HepG2 (cell line): ENCODE results near the gene CST4. TPM values are rescaled to one million over a fixed set of nuclear protein-coding genes. Genes with fewer than 3 reads are reported as not detected.
A peak's percentile ranks its signal among the peaks of the same experiment; 100 is the strongest.

Source experiments
- BRD4 ChIP-seq: sonication (generic); formaldehyde crosslinking; IDR thresholded peaks from 2 replicates; pipeline ENCODE4 v1.4.0; 2020; ENCODE audit warnings: missing genetic modification reagents
- FOXK2 ChIP-seq: fragments of 450-650 bp; IDR thresholded peaks from 2 replicates; pipeline ENCODE4 v1.6.1; 2016
- GTF2F1 ChIP-seq: fragments of 150-350 bp; IDR thresholded peaks from 2 replicates; pipeline ENCODE4 v1.6.1; 2014; ENCODE audit warnings: low read length
- HMGA1 ChIP-seq: sonication (generic); formaldehyde crosslinking; conservative IDR thresholded peaks from 2 replicates; pipeline ENCODE4 v1.4.0; 2020; ENCODE audit warnings: missing genetic modification reagents
- MAZ ChIP-seq, 2 experiments: sonication (generic) in 1 of 2; formaldehyde crosslinking in 1 of 2; IDR thresholded peaks; 2 replicates each; pipeline versions ENCODE4 v1.5.0 to v1.6.1; 2012 to 2020; ENCODE audit warnings: low read depth in 2 of 2, mild to moderate bottlenecking in 2 of 2, borderline replicate concordance in 1 of 2, improper control_type of control experiment in 1 of 2, low read length in 1 of 2, missing genetic modification reagents in 1 of 2, moderate library complexity in 1 of 2
- NR2C2 ChIP-seq: sonication (generic); formaldehyde crosslinking; IDR thresholded peaks from 2 replicates; pipeline ENCODE4 v1.4.0; 2020; ENCODE audit warnings: missing genetic modification reagents, mild to moderate bottlenecking, moderate library complexity, borderline replicate concordance
- POLR2AphosphoS2 ChIP-seq: IDR thresholded peaks from 2 replicates; pipeline ENCODE4 v1.6.1; 2011; ENCODE audit warnings: low read depth, low read length, improper control_type of control experiment
- RFXAP ChIP-seq: sonication (generic); formaldehyde crosslinking; IDR thresholded peaks from 2 replicates; pipeline ENCODE4 v1.4.0; 2020; ENCODE audit warnings: missing genetic modification reagents, borderline replicate concordance
- SMARCC2 ChIP-seq: fragments of 450-650 bp; IDR thresholded peaks from 2 replicates; pipeline ENCODE4 v1.6.1; 2017; ENCODE audit warnings: antibody characterized with exemption, mild to moderate bottlenecking
- TBL1XR1 ChIP-seq: fragments of 150-350 bp; IDR thresholded peaks from 2 replicates; pipeline ENCODE4 v1.6.1; 2014; ENCODE audit warnings: borderline replicate concordance, low read length; ENCODE audit not compliant: partially characterized antibody
- THYN1 ChIP-seq: sonication (generic); formaldehyde crosslinking; IDR thresholded peaks from 2 replicates; pipeline ENCODE4 v1.8.1; 2023; ENCODE audit warnings: low read depth, mild to moderate bottlenecking, moderate library complexity, missing genetic modification reagents, borderline replicate concordance
- ZFX ChIP-seq: sonication (generic); formaldehyde crosslinking; IDR thresholded peaks from 2 replicates; pipeline ENCODE4 v1.4.0; 2020; ENCODE audit warnings: mild to moderate bottlenecking, low read depth, missing genetic modification reagents, moderate library complexity
- ZNF274 ChIP-seq: sonication (generic); formaldehyde crosslinking; IDR thresholded peaks from 2 replicates; pipeline ENCODE4 v1.5.1; 2020; ENCODE audit warnings: mild to moderate bottlenecking, missing genetic modification reagents
- ZNF329 ChIP-seq: sonication (generic); formaldehyde crosslinking; IDR thresholded peaks from 2 replicates; pipeline ENCODE4 v1.9.0; 2021; ENCODE audit warnings: low read depth, mild to moderate bottlenecking, missing genetic modification reagents
- ZNF547 ChIP-seq: sonication (generic); formaldehyde crosslinking; IDR thresholded peaks from 2 replicates; pipeline ENCODE4 v1.5.1; 2020; ENCODE audit warnings: mild to moderate bottlenecking, missing genetic modification reagents
- ZNF891 ChIP-seq: sonication (generic); formaldehyde crosslinking; IDR thresholded peaks from 2 replicates; pipeline ENCODE4 v1.5.0; 2020; ENCODE audit warnings: mild to moderate bottlenecking, missing genetic modification reagents
- polyA plus RNA-seq, 8 experiments: library from polyadenylated mRNA; depleted of rRNA in 3 of 8; stranded (reverse) in 7 of 8; unstranded in 1 of 8; fragments of >200 nt; fragmentation: Illumina TruSeq in 4 of 8; extraction: Trizol in 4 of 8; gene quantifications; 2 replicates each; pipeline versions ENCODE4 v1.2.1 to v1.2.3, GENCODE V29; 2011 to 2016; ENCODE audit warnings: low read depth in 4 of 8, missing spikeins in 1 of 8, mixed read lengths in 1 of 8; ENCODE audit not compliant: insufficient read depth in 1 of 8
- total RNA-seq, 5 experiments: library from RNA; depleted of rRNA; stranded (reverse); fragments of >200 nt; fragmentation: Illumina TruSeq; extraction: Trizol; gene quantifications; 2 replicates each; pipeline ENCODE4 v1.2.3, GENCODE V29; 2016; ENCODE audit warnings: low read depth in 1 of 5
- TF ChIP-seq, protein P1 (sequence below), 2 experiments: sonication (generic) in 1 of 2; formaldehyde crosslinking in 1 of 2; IDR thresholded peaks; 2 replicates each; pipeline versions ENCODE4 v1.5.1 to v1.6.1; 2011 to 2020; ENCODE audit warnings: borderline replicate concordance in 1 of 2, low read depth in 1 of 2, low read length in 1 of 2, mild to moderate bottlenecking in 1 of 2, missing genetic modification reagents in 1 of 2, moderate library complexity in 1 of 2
- TF ChIP-seq, protein P2 (sequence below): sonication (generic); formaldehyde crosslinking; IDR thresholded peaks from 2 replicates; pipeline ENCODE4 v1.5.0; 2020; ENCODE audit warnings: mild to moderate bottlenecking, missing genetic modification reagents
- TF ChIP-seq, protein P3 (sequence below): sonication (generic); formaldehyde crosslinking; IDR thresholded peaks from 2 replicates; pipeline ENCODE4 v1.8.1; 2023; ENCODE audit warnings: mild to moderate bottlenecking, moderate library complexity, missing genetic modification reagents
- TF ChIP-seq, protein P4 (sequence below): sonication (generic); formaldehyde crosslinking; IDR thresholded peaks from 2 replicates; pipeline ENCODE4 v1.5.0; 2020; ENCODE audit warnings: missing genetic modification reagents
- TF ChIP-seq, protein P5 (sequence below): IDR thresholded peaks from 2 replicates; pipeline ENCODE4 v1.6.1; 2016; ENCODE audit warnings: control low read depth

CST4 gene
- total and polyA plus RNA-seq, 2 of the 13 experiments (the other 11 are each of a cell fraction or from before 2014, with no cell fraction given), result not detected

DNA sequence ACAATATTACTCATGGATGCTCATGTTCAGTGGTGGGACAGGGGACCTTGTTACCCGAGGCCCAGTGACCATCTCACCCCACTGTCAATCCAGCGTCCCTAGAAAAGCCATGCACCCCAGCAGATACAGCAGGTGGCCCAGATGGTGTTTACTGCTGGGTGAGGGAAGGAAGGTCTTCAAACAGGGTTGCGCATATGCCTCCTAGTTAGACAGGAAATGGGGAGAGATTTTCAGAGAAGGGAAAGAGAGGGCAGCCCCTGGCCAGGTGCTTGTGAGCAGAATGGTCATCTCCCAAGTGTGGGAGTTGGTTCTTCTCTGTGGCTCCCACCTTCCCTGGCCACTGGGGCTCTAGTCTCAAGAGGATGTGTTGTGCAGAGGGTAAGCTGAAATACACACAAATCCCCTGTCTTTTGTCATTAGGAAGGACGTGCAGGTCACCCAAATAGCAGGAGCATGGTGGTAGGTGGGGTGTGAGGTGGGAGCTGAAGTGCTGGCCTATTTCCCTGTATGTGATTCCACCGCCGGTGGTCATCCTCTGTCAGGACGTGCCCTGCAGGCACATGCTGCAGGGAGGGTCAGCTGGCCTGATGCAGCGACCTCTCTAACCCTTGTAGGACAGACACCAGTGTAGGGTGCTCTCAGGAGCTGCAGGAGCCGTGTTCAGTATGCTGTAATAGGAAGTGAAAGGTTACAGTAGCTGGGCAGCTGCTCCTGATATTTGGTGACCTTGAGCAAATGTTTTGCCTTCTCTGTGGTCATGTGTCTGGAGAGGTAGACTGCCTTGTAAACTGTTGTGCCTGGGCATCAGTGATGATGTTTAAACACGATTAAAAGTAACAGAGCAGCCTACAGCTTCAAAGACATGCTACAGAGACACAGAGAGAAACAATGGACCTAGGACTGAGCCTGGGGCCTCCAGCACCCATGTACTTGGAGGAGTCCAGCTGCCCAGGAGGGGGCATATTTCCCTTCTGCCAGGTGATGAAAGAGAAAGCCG, 47.9 kb downstream of the CST4 start (continued):
- TF ChIP-seq ZNF891 (CRISPR knock-in tag) (no peak), SMARCC2 (no peak), FOXK2 (no peak), ZFX (CRISPR knock-in tag) (peak; percentile 35), ZNF274 (no peak; the same call in none of the 2 replicates), NR2C2 (CRISPR knock-in tag) (peak; percentile 67; the same call in 1 of the 2 replicates), THYN1 (CRISPR knock-in tag) (0 out of 2 replicates have a peak, but pooled peaks have one; percentile 47), ZNF547 (no peak), ZNF329 (no peak), TBL1XR1 (peak; percentile 94), HMGA1 (no peak), POLR2AphosphoS2 (no peak), GTF2F1 (no peak), RFXAP (CRISPR knock-in tag) (no peak), MAZ (IDR thresholded peaks at IDR 0.05; ENCODE audit: borderline replicate concordance, low read depth, low read length) (no peak), MAZ (CRISPR knock-in tag; IDR thresholded peaks at IDR 0.05; ENCODE audit: low read depth) (peak; percentile 48; the same call in 1 of the 2 replicates), BRD4 (CRISPR knock-in tag) (no peak)
- TF ChIP-seq, protein P1, sequence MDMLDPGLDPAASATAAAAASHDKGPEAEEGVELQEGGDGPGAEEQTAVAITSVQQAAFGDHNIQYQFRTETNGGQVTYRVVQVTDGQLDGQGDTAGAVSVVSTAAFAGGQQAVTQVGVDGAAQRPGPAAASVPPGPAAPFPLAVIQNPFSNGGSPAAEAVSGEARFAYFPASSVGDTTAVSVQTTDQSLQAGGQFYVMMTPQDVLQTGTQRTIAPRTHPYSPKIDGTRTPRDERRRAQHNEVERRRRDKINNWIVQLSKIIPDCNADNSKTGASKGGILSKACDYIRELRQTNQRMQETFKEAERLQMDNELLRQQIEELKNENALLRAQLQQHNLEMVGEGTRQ (IDR thresholded peaks at IDR 0.05; ENCODE audit: low read depth, low read length), result peak; percentile 46; the same call in 1 of the 2 replicates
- TF ChIP-seq, protein P1 (CRISPR knock-in tag; IDR thresholded peaks at IDR 0.05; ENCODE audit: borderline replicate concordance), result peak; percentile 52; the same call in 1 of the 2 replicates
- TF ChIP-seq, protein P2, sequence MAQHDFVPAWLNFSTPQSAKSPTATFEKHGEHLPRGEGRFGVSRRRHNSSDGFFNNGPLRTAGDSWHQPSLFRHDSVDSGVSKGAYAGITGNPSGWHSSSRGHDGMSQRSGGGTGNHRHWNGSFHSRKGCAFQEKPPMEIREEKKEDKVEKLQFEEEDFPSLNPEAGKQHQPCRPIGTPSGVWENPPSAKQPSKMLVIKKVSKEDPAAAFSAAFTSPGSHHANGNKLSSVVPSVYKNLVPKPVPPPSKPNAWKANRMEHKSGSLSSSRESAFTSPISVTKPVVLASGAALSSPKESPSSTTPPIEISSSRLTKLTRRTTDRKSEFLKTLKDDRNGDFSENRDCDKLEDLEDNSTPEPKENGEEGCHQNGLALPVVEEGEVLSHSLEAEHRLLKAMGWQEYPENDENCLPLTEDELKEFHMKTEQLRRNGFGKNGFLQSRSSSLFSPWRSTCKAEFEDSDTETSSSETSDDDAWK (CRISPR knock-in tag), result no peak
- TF ChIP-seq, protein P3, sequence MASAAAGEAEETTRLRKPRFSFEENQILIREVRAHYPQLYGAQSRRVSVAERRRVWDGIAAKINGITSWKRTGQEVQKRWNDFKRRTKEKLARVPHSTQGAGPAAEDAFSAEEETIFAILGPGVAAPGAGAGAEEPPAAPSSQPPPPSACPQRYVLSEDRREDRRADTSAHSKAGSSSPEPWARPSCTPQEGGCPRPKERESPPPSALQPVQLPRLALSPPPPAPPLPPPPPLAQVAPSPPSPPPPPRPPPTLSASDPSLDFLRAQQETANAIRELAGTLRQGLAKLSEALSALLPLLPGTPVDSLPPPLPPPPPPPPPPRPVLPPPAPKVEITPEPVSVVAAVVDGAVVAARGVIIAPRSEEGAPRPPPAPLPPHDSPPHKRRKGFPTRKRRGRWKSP, result peak; percentile 31; the same call in 1 of the 2 replicates
- TF ChIP-seq, protein P4, sequence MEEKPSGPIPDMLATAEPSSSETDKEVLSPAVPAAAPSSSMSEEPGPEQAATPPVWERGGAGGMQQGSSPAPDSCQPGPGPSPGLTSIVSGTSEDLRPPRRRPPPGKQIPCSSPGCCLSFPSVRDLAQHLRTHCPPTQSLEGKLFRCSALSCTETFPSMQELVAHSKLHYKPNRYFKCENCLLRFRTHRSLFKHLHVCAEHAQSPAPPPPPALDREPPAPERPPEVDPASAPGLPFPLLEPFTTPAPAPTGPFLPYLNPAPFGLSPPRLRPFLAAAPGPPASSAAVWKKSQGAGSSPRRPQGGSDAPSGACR (CRISPR knock-in tag), result peak; percentile 57; the same call in 1 of the 2 replicates
- TF ChIP-seq, protein P5, sequence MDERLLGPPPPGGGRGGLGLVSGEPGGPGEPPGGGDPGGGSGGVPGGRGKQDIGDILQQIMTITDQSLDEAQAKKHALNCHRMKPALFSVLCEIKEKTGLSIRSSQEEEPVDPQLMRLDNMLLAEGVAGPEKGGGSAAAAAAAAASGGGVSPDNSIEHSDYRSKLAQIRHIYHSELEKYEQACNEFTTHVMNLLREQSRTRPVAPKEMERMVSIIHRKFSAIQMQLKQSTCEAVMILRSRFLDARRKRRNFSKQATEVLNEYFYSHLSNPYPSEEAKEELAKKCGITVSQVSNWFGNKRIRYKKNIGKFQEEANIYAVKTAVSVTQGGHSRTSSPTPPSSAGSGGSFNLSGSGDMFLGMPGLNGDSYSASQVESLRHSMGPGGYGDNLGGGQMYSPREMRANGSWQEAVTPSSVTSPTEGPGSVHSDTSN, result no peak
